Measurements from ENCODE around the gene RASAL2.
"Not testable (repeated sequence)": the region's sequence is repeated elsewhere in the genome, so short reads cannot be mapped to it uniquely, and the experiment has no call there.

Gene RASAL2

GRCh38 chr1:178119628-178120027 is 25.7 kb downstream of the RASAL2 start:
- no peak for DNase-seq (ENCODE audit: low spot score)

- no peak for DNase-seq (ENCODE audit: low spot score)
These were observed 26.2 kb downstream of the RASAL2 start for GRCh38 chr1:178120088-178120487.

- DNase-seq (ENCODE audit: low spot score), result not testable (repeated sequence)
These were observed 26.7 kb downstream of the RASAL2 start for GRCh38 chr1:178120520-178121052.

GRCh38 chr1:178121883-178122282 is 28.0 kb downstream of the RASAL2 start:
- no peak for DNase-seq (ENCODE audit: low spot score)

- DNase-seq (ENCODE audit: low spot score), result no peak
These were observed 28.4 kb downstream of the RASAL2 start for GRCh38 chr1:178122283-178122682.

GRCh38 chr1:178124115-178124514 is 30.2 kb downstream of the RASAL2 start:
- no peak for DNase-seq (ENCODE audit: low spot score)

GRCh38 chr1:178126261-178126660 is 32.4 kb downstream of the RASAL2 start:
- no peak for DNase-seq (ENCODE audit: low spot score)

- DNase-seq (ENCODE audit: low spot score), result no peak
These were observed 32.9 kb downstream of the RASAL2 start for GRCh38 chr1:178126741-178127185.

GRCh38 chr1:178127482-178128191 is 33.7 kb downstream of the RASAL2 start:
- no peak for DNase-seq (ENCODE audit: low spot score)

GRCh38 chr1:178133239-178133989 is 39.5 kb downstream of the RASAL2 start:
- DNase-seq (ENCODE audit: low spot score), result no peak

GRCh38 chr1:178134061-178134460 is 40.2 kb downstream of the RASAL2 start:
- no peak for DNase-seq (ENCODE audit: low spot score)

- DNase-seq (ENCODE audit: low spot score), result no peak
These were observed 43.3 kb downstream of the RASAL2 start for GRCh38 chr1:178137238-178137637.

- no peak for DNase-seq (ENCODE audit: low spot score)
These were observed 48.9 kb downstream of the RASAL2 start for GRCh38 chr1:178142806-178143205.

- no peak for DNase-seq (ENCODE audit: low spot score)
These were observed 50.1 kb downstream of the RASAL2 start for GRCh38 chr1:178143730-178144690.

- DNase-seq (ENCODE audit: low spot score), result no peak
These were observed 51.7 kb downstream of the RASAL2 start for GRCh38 chr1:178145605-178146004.

- no peak for DNase-seq (ENCODE audit: low spot score)
These were observed 52.5 kb downstream of the RASAL2 start for GRCh38 chr1:178146436-178146835.

- no peak for DNase-seq (ENCODE audit: low spot score)
These were observed 56.7 kb downstream of the RASAL2 start for GRCh38 chr1:178150610-178151009.

GRCh38 chr1:178151831-178152230 is 57.9 kb downstream of the RASAL2 start:
- DNase-seq (ENCODE audit: low spot score), result no peak

GRCh38 chr1:178155481-178156255 is 61.8 kb downstream of the RASAL2 start:
- DNase-seq (ENCODE audit: low spot score), result no peak

GRCh38 chr1:178160736-178161475 is 67.0 kb downstream of the RASAL2 start:
- DNase-seq (ENCODE audit: low spot score), result no peak

- DNase-seq (ENCODE audit: low spot score), result no peak
These were observed 67.6 kb downstream of the RASAL2 start for GRCh38 chr1:178161516-178161915.
